Mesendoderm (in vitro differentiated cells): ENCODE results near the gene NCK2.

Source experiments
- DNase-seq: peaks from one replicate; pipeline ENCODE4 v3.0.0; 2013
- H2AK5ac ChIP-seq: 2 replicates; pipeline ENCODE4 v1.6.1; 2013; ENCODE audit warnings: low read length, inconsistent platforms
- H2BK120ac ChIP-seq: 2 replicates; pipeline ENCODE4 v1.6.1; 2013; ENCODE audit warnings: low read depth, mild to moderate bottlenecking, low read length, moderate library complexity, mixed read lengths
- H2BK15ac ChIP-seq: replicated peaks from 2 replicates; pipeline ENCODE4 v1.6.1; 2013; ENCODE audit warnings: low read depth, mild to moderate bottlenecking, moderate library complexity
- H2BK5ac ChIP-seq: 2 replicates; pipeline ENCODE4 v1.6.1; 2013; ENCODE audit warnings: low read length, inconsistent platforms
- H3K18ac ChIP-seq: 2 replicates; pipeline ENCODE4 v1.6.1; 2013; ENCODE audit warnings: mild to moderate bottlenecking, low read length, mixed read lengths
- H3K23ac ChIP-seq: one replicate; pipeline ENCODE4 v1.6.1; 2013; ENCODE audit warnings: low read length
- H3K27ac ChIP-seq: 2 replicates; pipeline ENCODE4 v1.5.1; 2013; ENCODE audit warnings: low read depth, mild to moderate bottlenecking, inconsistent platforms, low read length, moderate library complexity
- H3K27me3 ChIP-seq: 2 replicates; pipeline ENCODE4 v1.6.1; 2013; ENCODE audit warnings: low read length, control low read depth, mild to moderate bottlenecking, inconsistent platforms; ENCODE audit not compliant: insufficient read depth, poor library complexity
- H3K36me3 ChIP-seq: 2 replicates; pipeline ENCODE4 v1.6.1; 2013; ENCODE audit warnings: low read length, inconsistent platforms; ENCODE audit not compliant: control insufficient read depth, insufficient read depth
- H3K4ac ChIP-seq: one replicate; pipeline ENCODE4 v1.6.1; 2013; ENCODE audit warnings: low read depth, mild to moderate bottlenecking, low read length, moderate library complexity
- H3K4me1 ChIP-seq: 2 replicates; pipeline ENCODE4 v1.6.1; 2013; ENCODE audit warnings: low read depth, low read length, inconsistent platforms; ENCODE audit not compliant: control insufficient read depth
- H3K4me2 ChIP-seq: 2 replicates; pipeline ENCODE4 v1.6.1; 2013; ENCODE audit warnings: low read length
- H3K4me3 ChIP-seq: 2 replicates; pipeline ENCODE4 v1.5.1; 2013; ENCODE audit warnings: mild to moderate bottlenecking, low read length
- H3K56ac ChIP-seq: one replicate; pipeline ENCODE4 v1.6.1; 2013; ENCODE audit warnings: low read length
- H3K79me1 ChIP-seq: 2 replicates; pipeline ENCODE4 v1.6.1; 2013; ENCODE audit warnings: low read length, inconsistent platforms
- H3K79me2 ChIP-seq: 2 replicates; pipeline ENCODE4 v1.6.1; 2013; ENCODE audit warnings: mild to moderate bottlenecking, low read length; ENCODE audit not compliant: control insufficient read depth, insufficient read depth
- H3K9ac ChIP-seq: 2 replicates; pipeline ENCODE4 v1.6.1; 2013; ENCODE audit warnings: low read length, inconsistent platforms
- H4K5ac ChIP-seq: one replicate; pipeline ENCODE4 v1.6.1; 2013; ENCODE audit warnings: low read length
- H4K8ac ChIP-seq: one replicate; pipeline ENCODE4 v1.6.1; 2013; ENCODE audit warnings: low read depth, mild to moderate bottlenecking, control low read depth, low read length, moderate library complexity
- WGBS: extraction: QIAGEN DNeasy Blood & Tissue Kit; methylation state at CpG from one replicate; pipeline ENCODE4 v1.1.7; 2013; ENCODE audit warnings: low lambda C conversion rate, missing lambda C conversion rate; ENCODE audit not compliant: insufficient coverage; ENCODE audit errors: extremely low coverage; 5-methylcytosine and 5-hydroxymethylcytosine counted together

Gene NCK2

DNA sequence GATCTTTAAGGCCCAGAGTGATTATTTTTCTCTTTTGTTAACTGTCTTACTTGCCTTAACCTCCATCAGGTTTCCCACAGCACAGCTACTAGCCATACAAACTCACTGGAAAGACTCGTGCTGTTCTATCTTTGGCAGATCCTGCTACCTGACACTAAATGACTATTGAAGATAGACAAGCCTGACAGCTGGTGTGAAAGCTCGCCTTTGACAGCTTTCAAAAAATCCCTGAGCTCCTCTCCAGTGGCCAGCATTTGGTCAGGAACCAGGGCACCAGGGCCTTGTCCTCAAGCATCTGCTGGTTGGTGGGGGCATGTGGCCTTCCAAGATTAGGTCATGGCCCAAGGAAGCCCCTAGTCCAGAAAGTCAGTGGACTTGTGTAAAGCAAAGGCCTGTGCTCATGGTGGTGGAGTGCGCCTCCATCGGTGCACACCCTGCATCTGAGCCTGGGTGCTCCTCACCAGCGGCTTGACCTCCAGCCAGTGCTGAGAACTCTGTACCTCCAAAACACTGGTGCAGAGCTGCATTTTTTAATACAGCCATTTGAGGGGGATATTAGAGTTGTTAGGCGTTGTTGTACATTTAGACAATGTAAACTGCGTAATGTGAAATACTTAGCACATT is 158.5 kb downstream of the NCK2 start:
- no peak for DNase-seq
- Histone ChIP-seq H4K5ac (no peak overlapping the region), H3K4me2 (no peak overlapping the region), H4K8ac (no peak overlapping the region), H3K23ac (no peak overlapping the region), H2BK15ac (no peak overlapping the region), H3K27ac (no peak overlapping the region), H3K9ac (no peak overlapping the region), H3K79me1 (no peaks in the 10 kb centered on the region), H3K4ac (no peak overlapping the region), H3K56ac (no peak overlapping the region), H3K27me3 (no peaks in the 10 kb centered on the region), H2BK120ac (no peak overlapping the region), H3K36me3 (no peaks in the 10 kb centered on the region), H3K4me3 (no peak overlapping the region), H3K79me2 (no peaks in the 10 kb centered on the region), H3K4me1 (no peaks in the 10 kb centered on the region), H3K18ac (no peak overlapping the region), H2AK5ac (no peak overlapping the region), H2BK5ac (no peak overlapping the region)
- 100% methylated on average over 1 of the region's 7 CpGs for WGBS

DNA sequence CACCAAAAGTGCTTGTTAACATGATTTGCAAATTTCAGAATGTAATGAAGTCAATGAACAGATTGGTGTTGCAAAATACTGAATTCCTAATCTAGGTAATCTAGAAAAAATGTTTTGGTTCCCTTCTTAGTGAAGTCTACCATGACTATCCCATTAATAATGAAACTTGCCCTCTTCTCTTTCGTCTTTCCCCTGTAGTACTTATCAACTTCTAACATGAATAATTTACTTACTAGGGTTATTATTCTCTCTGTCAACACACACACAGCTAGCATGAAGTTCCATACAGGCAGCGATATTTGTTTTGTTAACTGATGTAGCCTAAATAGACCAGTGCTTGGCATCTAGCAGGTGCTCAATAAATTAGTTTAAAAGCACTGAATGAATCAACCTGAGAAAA is 160.2 kb downstream of the NCK2 start:
- Histone ChIP-seq H3K18ac (no peak overlapping the region), H3K4me2 (no peak overlapping the region), H3K27me3 (no peaks in the 10 kb centered on the region), H3K4ac (no peak overlapping the region), H3K9ac (no peak overlapping the region), H3K79me1 (no peaks in the 10 kb centered on the region), H3K4me3 (no peak overlapping the region), H4K5ac (no peak overlapping the region), H2AK5ac (no peak overlapping the region), H2BK5ac (no peak overlapping the region), H3K4me1 (no peaks in the 10 kb centered on the region), H3K36me3 (no peaks in the 10 kb centered on the region), H3K27ac (no peak overlapping the region), H4K8ac (no peak overlapping the region), H3K23ac (no peak overlapping the region), H3K79me2 (no peaks in the 10 kb centered on the region), H2BK120ac (no peak overlapping the region), H3K56ac (no peak overlapping the region), H2BK15ac (no peak overlapping the region)
- DNase-seq, result no peak
- no CpG with 5 or more reads among the region's 2 CpGs for WGBS

DNA sequence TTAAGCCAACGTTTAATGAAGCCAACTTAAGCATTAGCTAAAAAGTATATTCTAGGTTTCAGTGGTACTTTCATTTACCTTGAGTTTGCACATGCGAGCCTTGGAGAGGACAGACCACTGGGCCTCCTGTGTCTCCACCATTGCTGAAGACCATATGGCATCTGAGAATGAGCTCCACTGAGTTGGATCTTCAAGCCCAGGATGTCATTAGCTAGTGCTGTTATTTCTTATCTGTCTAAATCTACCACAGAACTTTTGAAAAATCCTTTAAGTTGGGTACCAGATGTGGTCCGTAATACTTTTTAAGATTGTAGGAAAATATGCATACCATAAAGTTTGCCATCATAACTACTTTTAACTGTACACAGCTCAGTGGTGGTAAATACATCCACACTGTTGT is 161.8 kb downstream of the NCK2 start:
- Histone ChIP-seq H2BK120ac (no peak overlapping the region), H3K4me2 (no peak overlapping the region), H3K79me2 (no peaks in the 10 kb centered on the region), H3K4me1 (no peaks in the 10 kb centered on the region), H4K5ac (no peak overlapping the region), H3K36me3 (no peaks in the 10 kb centered on the region), H3K79me1 (no peaks in the 10 kb centered on the region), H2BK15ac (no peak overlapping the region), H3K9ac (no peak overlapping the region), H3K27me3 (no peaks in the 10 kb centered on the region), H3K4ac (no peak overlapping the region), H3K18ac (no peak overlapping the region), H3K4me3 (no peak overlapping the region), H3K56ac (no peak overlapping the region), H3K27ac (no peak overlapping the region), H4K8ac (no peak overlapping the region), H2BK5ac (no peak overlapping the region), H3K23ac (no peak overlapping the region), H2AK5ac (no peak overlapping the region)
- WGBS, result no CpG with 5 or more reads among the region's 3 CpGs
- no peak for DNase-seq

DNA sequence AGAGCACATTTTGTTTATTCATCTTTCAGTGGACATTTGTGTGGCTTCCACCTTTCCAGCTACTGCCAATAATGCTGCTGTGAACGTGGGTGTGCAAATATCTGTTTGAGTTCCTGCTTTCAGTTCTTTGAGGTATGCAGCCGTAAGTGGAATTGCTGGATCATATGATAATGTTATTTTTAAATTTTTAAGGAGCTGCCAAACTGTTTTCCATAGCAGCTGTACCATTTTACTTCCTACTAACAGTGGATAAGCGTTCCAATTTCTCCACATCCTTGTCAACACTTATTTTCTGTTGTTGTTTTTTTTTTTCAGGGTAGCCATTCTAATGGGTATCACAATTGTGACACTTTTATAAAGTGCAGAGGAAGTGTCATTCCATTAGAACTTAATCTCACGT is 162.5 kb downstream of the NCK2 start:
- DNase-seq, result no peak
- Histone ChIP-seq H3K18ac (no peak overlapping the region), H3K4me2 (no peak overlapping the region), H2BK5ac (no peak overlapping the region), H3K27me3 (no peaks in the 10 kb centered on the region), H2BK15ac (no peak overlapping the region), H3K79me1 (no peaks in the 10 kb centered on the region), H4K5ac (no peak overlapping the region), H2BK120ac (no peak overlapping the region), H3K36me3 (no peaks in the 10 kb centered on the region), H3K4ac (no peak overlapping the region), H4K8ac (no peak overlapping the region), H3K4me3 (no peak overlapping the region), H3K23ac (no peak overlapping the region), H3K4me1 (no peaks in the 10 kb centered on the region), H2AK5ac (no peak overlapping the region), H3K27ac (no peak overlapping the region), H3K79me2 (no peaks in the 10 kb centered on the region), H3K56ac (no peak overlapping the region), H3K9ac (no peak overlapping the region)
- no CpG with 5 or more reads among the region's 4 CpGs for WGBS

DNA sequence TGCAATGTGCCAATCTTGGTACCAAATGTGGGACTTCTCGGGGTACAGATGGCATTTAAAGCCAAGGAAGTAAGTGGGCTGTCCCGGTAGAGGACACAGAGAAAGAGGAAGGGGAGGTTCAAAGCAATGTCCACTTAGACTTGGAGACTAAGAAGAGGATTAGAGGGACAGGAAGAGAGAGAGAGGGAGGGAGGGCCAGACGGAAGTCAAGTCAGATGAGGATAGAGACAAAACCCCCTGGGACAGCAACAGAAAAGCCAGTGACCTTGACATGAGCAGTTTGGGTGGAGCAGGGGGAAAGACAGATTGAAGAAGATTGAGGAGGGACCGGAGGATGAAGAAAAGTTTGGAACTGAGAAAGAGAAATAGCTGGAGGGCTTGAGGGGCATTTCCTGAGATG is 164.5 kb downstream of the NCK2 start:
- Histone ChIP-seq H3K4me3 (no peak overlapping the region), H2BK120ac (no peak overlapping the region), H4K5ac (no peak overlapping the region), H4K8ac (no peak overlapping the region), H3K4me1 (no peaks in the 10 kb centered on the region), H3K27me3 (no peaks in the 10 kb centered on the region), H3K18ac (no peak overlapping the region), H3K27ac (no peak overlapping the region), H2BK5ac (no peak overlapping the region), H3K36me3 (no peaks in the 10 kb centered on the region), H3K4ac (no peak overlapping the region), H2BK15ac (no peak overlapping the region), H3K79me1 (no peaks in the 10 kb centered on the region), H3K79me2 (no peaks in the 10 kb centered on the region), H3K56ac (no peak overlapping the region), H2AK5ac (no peak overlapping the region), H3K4me2 (no peak overlapping the region), H3K9ac (no peak overlapping the region), H3K23ac (no peak overlapping the region)
- no peak for DNase-seq
- no CpG with 5 or more reads among the region's 4 CpGs for WGBS

DNA sequence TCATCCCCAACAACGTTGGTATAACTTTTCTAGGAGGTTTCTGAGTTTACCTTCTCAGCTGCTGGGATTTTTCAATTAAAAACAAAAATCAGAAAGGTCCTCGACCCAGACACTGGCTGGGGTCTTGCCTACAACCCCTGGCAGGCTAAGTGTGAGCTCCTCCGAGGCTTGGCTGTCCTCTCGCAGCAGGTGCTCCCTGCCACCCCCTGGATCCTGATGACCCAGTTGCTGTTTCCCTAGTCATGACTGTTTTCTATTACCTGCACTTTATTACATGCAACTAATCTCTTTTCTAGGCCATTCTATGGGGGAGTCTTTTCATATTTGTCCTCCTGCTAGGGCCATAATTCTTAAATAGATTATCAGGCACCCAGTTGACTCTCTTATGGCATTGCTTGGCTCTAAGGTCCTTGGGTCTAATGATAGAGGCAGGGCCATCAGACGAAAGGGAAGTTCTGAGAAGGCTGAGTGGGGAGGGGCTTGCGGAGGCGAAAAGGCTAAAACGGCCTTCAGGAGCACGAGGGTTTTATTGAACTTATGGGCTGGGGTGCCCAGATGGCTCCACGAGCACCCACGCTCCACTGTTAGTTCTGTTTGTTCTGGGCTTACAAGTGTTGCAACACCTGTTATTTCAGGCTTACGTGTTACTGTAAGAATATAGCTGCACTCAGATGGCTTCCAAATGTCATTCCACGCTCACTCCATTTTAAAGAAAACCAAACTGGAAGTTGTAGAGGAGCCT is 166.0 kb downstream of the NCK2 start:
- no peak overlapping the region for H3K18ac ChIP-seq
- H3K27me3 ChIP-seq, result no peaks in the 10 kb centered on the region
- WGBS, result no CpG with 5 or more reads among the region's 13 CpGs
- H3K79me1 ChIP-seq, result no peaks in the 10 kb centered on the region
- DNase-seq, result no peak
- no peaks in the 10 kb centered on the region for H3K36me3 ChIP-seq
- no peak overlapping the region for H4K5ac ChIP-seq
- no peak overlapping the region for H2BK5ac ChIP-seq
- H3K4me3 ChIP-seq, result no peak overlapping the region
- H2BK15ac ChIP-seq, result no peak overlapping the region
- H4K8ac ChIP-seq, result no peak overlapping the region
- H2BK120ac ChIP-seq, result no peak overlapping the region
- H3K4me2 ChIP-seq, result no peak overlapping the region
- no peaks in the 10 kb centered on the region for H3K79me2 ChIP-seq
- H3K27ac ChIP-seq, result no peak overlapping the region
- H3K4ac ChIP-seq, result no peak overlapping the region
- H3K9ac ChIP-seq, result no peak overlapping the region
- H3K56ac ChIP-seq, result no peak overlapping the region
- no peak overlapping the region for H3K23ac ChIP-seq
- no peak overlapping the region for H2AK5ac ChIP-seq
- no peaks in the 10 kb centered on the region for H3K4me1 ChIP-seq
